Measurements from ENCODE around the gene PIGK.
A peak's percentile ranks its signal among the peaks of the same experiment; 100 is the strongest.

PIGK gene

GRCh38 chr1:77060000-77060399, 159.2 kb downstream of the PIGK start (continued):
- TF ChIP-seq PATZ1 (tag by site-specific recombination; IDR thresholded peaks at IDR 0.05) (no peak), ZNF426 (tag by site-specific recombination; IDR thresholded peaks at IDR 0.05) (no peak), GLIS1 (tag by site-specific recombination; IDR thresholded peaks at IDR 0.05) (no peak), ELK4 (IDR thresholded peaks at IDR 0.05; ENCODE audit: borderline replicate concordance, low read depth, low read length) (no peak)

GRCh38 chr1:77057994-77058585, 161.1 kb downstream of the PIGK start:
- Histone ChIP-seq H3K4me1 (ENCODE audit: control insufficient read depth, insufficient read depth, low read length) (no peaks in the 10 kb centered on the region), H3K27ac (ENCODE audit: extremely low read depth, low read depth, low read length) (no peak overlapping the region), H3K36me3 (ENCODE audit: control insufficient read depth in 2 of 2, insufficient read depth in 1 of 2, low read length in 2 of 2) (no peaks in the 10 kb centered on the region), H3K9me3 (ENCODE audit: control insufficient read depth, insufficient read depth, low read depth, low read length) (no peaks in the 10 kb centered on the region), H3K4me3 (ENCODE audit: low read depth, low read length) (no peak overlapping the region)
- CTCF ChIA-PET: no interaction called here
- POLR2A ChIA-PET: no interaction called here
- TF ChIP-seq ZNF580 (tag by site-specific recombination; IDR thresholded peaks at IDR 0.05) (no peak), ZNF416 (tag by site-specific recombination; IDR thresholded peaks at IDR 0.05) (no peak), KLF7 (tag by site-specific recombination; IDR thresholded peaks at IDR 0.05; ENCODE audit: borderline replicate concordance) (no peak), GLIS1 (tag by site-specific recombination; IDR thresholded peaks at IDR 0.05) (0 out of 2 replicates have a peak, but pooled peaks have one; percentile 17)

GRCh38 chr1:77056525-77056924, 162.7 kb downstream of the PIGK start:
- Histone ChIP-seq H3K4me1 (ENCODE audit: control insufficient read depth, insufficient read depth, low read length) (no peaks in the 10 kb centered on the region), H3K9me3 (ENCODE audit: control insufficient read depth, insufficient read depth, low read depth, low read length) (no peaks in the 10 kb centered on the region), H3K27ac (ENCODE audit: extremely low read depth, low read depth, low read length) (no peak overlapping the region), H3K4me3 (ENCODE audit: low read depth, low read length) (no peak overlapping the region), H3K36me3 (ENCODE audit: control insufficient read depth in 2 of 2, insufficient read depth in 1 of 2, low read length in 2 of 2) (no peaks in the 10 kb centered on the region)
- ChIA-PET POLR2A (no interaction called here), CTCF (interaction anchor here (0.6 kb wide), 1 partner anchor 452 kb away, joined by 7 read pairs; no protein-coding TSS in a partner anchor)
- TF ChIP-seq ZNF621 (tag by site-specific recombination; IDR thresholded peaks at IDR 0.05): no peak
- no peak for TF ChIP-seq ZBTB17 (tag by site-specific recombination; IDR thresholded peaks at IDR 0.05)
- TF ChIP-seq PRDM2 (tag by site-specific recombination; IDR thresholded peaks at IDR 0.05; ENCODE audit: borderline replicate concordance): no peak
- no peak for TF ChIP-seq ZNF600 (tag by site-specific recombination; IDR thresholded peaks at IDR 0.05)
- no peak for TF ChIP-seq MYNN (tag by site-specific recombination; IDR thresholded peaks at IDR 0.05; ENCODE audit: borderline replicate concordance)
- TF ChIP-seq HOXA7 (CRISPR knock-in tag; IDR thresholded peaks at IDR 0.05; ENCODE audit: borderline replicate concordance): no peak
- TF ChIP-seq REST (tag by site-specific recombination; IDR thresholded peaks at IDR 0.05): no peak
- no peak for TF ChIP-seq KLF7 (tag by site-specific recombination; IDR thresholded peaks at IDR 0.05; ENCODE audit: borderline replicate concordance)
- no peak for TF ChIP-seq ZNF658 (tag by site-specific recombination; IDR thresholded peaks at IDR 0.05)
- no peak for TF ChIP-seq ZNF202 (tag by site-specific recombination; IDR thresholded peaks at IDR 0.05; ENCODE audit: borderline replicate concordance)
- no peak for TF ChIP-seq ZNF701 (tag by site-specific recombination; IDR thresholded peaks at IDR 0.05)
- TF ChIP-seq ZNF174 (tag by site-specific recombination; IDR thresholded peaks at IDR 0.05): no peak
- TF ChIP-seq SP3 (tag by site-specific recombination; IDR thresholded peaks at IDR 0.05): no peak
